ENCODE data around the gene COL12A1.
"Not testable (repeated sequence)": the region's sequence is repeated elsewhere in the genome, so short reads cannot be mapped to it uniquely, and the experiment has no call there.

COL12A1 gene

DNA sequence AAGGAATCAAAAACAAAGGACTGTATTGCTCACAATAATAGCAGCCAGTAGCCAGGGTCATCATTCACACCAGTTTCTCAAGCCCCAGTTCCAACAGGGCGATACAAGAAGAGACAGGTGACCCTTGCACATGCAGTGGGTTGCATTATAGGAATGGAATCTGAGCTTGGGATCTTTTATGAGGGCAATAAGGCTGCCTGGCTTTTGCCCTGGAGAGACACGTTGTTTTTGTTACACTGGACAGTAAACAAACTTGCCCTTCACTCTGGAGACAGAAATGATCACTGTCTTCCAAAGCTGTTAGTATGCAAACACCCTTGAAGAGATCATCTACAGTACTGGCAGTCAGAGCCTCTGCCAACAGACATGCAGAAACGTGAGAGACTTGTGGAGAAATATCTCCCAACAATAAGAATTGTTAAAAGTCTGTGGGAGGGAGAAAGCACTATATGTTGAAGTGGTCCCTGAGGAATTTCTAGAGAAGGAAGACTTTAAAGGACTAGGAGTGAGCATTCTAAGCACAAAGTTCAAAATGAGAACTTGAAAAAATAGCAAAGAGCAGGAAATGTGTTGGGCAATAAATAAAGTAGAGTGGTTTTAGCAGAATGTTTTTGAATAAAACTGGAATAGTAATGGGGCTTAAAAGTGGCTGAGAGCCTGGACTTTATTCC is 6.2 kb upstream of the COL12A1 start:
- DNase-seq = no peak

DNA sequence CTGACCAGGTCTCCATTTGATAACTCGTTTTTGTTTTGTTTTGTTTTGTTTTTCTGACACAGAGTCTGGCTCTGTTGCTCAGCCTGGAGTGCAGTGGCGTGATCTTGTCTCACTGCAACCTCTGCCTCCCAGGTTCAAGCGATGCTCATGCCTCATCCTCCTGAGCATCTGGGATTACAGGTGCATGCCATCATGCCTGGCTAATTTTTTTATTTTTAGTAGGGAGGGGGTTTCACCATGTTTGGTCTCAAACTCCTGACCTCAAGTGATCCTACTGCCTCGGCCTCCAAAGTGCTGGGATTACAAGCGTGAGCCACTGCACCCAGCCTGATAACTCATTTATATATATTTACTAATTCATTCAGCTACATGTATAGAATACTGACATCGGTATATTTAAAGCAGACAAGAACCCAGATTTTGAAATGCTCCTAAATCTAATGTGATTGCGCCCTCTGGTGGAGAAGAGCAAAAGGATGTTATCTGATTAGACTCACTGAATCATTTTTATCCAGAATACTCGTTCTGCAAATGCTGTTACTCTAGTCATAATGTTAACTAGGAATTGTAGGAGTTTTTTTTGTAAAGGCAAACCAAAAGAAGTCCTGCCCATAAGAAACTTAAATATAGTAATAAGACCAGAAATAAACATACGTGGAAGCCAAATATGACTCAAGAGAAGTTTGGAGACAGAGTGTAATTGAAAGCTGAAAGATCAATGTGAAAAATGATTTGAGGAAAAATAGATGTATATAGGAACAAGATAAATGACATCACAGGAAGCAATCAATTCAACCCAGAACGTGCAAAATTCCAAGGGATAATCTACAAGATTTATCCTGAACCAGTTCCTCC is 5.3 kb upstream of the COL12A1 start:
- DNase-seq = peak; percentile 25

DNA sequence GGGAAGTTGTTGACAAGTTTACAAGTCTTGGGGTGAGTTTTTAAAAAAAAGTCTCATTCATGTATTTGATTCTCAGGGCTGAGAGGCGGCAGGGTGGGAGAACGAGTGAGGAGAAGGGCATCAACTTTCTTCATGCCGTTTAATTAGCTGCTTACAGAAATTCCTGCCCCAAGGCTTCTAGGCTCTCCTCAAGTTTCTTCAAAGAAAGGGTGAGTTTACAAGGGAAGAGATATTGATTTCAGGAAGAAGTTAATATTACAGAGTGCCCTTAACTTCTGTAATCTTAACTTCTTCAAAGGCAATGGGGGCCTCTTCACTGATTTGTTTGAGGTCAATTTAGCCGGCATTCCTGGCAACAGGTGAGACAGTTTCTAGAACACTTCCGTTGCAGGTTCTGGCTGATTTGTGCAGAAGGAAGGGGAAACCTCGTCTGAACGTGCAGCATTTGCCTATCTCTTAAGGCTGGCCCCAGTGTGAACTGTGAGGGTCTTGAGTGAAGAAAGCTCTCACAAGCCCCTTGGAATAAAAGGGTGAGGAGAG is 3.4 kb upstream of the COL12A1 start:
- no peak for DNase-seq

DNA sequence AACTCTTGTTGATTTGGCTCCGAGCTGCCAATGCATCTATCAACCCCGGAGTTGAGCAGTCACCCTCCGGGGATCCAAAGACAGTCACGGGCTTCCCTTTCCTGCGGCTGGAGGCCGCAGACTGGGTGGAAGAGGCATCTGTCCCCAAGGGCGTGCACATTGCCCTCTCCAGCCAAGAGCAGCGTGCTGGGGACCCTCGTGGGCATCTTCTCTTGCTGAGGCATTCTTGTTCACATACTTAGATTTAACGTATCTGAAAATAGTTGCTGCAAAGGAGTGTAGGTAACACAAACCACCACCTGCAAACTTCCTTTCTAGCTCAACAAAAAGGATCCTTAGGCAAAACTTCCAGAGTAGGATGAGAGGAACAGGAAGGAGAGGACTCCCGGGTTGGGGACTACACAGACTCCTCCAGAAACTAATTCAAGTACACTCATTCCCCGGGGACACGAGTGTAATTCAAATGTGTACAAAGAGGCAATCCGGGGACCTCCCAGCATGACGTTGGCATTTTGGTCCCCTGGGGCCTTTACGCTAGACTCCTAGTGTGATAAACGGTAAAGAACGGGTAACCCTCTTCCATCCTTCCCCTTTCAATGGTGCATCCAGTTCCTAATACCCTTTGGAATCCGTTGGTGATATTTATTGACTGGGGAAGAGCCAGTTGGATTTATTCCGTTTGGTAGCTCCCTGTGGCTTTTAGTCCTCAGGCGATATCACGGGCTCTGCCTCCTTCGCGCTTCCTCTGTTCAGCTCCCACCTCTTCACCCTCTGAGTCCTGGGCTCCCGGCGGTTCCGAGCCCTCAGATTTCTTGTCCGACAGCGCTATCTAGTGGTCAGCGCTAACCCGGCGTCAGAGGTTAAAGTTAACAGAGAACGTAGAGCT is 2.7 kb upstream of the COL12A1 start:
- DNase-seq = peak; percentile 69

DNA sequence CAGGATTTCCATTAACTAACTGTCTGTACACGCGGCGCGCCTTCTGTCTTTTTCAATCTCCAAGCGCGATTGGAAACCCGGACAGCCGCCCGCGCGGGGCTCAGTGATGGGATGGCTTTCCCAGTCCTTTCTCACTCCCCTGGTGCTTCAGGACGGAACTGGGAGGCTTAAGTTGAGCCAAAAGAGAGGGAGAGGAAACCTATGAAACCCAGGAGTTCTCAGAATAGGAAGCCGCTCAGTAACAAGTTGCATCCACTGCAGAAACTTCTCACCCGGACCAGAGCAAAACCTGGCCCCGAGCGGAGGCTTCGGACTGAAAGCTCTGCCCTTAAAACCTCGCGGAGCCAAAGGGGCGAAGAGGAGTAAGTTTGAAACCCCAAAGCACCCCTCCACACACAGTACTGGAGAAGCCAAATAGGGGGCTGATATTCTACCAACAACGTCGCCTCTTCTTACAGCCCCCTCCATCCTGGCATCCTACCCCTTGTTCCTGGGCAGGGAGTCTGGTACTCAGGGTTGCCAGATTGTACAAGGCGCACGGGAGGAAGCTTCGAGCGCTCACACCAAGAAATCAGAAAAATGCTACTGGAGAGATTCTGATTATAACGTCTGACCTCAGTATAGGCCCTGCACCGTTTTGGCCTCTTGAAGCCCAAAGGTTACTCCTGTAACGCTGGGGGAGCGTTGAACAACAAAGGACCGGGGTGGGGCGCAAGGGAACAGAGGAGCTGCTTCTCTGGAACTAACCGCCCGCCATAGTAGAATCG is 906 bp upstream of the COL12A1 start:
- DNase-seq = no peak

DNA sequence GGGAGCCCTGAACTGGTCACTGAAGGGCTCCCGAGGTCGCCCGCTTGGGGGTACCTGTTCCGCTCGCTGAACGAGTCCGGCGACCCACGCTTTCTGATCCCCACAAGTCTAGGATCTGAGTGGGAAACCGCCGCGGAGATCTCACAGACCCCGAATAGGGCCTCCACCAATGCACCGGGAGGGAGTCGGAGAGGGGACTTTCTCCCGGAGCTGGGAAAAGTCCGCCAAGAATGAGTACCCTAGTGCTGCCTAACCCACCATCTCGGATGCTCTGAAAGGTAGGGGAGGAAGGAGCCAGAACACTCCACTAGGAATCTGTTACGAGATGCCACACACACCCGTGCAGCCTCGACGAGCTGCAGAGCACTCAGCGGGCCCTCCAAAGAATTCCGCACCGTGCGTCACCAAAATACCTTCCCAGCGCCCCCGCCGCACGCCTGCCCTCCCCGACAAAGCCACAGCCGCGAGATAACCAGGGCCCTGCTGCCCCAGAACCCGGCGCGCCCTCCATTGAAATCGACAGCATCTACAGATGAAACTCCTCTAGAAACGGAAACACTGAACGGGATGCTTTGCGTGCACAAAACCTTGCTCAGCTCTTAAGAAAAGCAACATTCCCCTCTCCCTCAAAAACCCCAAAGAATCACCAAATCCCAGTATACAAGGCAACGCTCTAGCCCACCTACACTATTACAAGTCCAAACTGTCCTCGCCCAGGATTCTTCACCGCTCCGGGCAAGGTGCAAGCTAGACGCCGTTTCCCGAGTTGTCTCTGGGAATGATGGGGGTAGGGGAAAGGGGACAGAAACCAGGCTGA is 686 bp downstream of the COL12A1 start:
- DNase-seq = no peak

DNA sequence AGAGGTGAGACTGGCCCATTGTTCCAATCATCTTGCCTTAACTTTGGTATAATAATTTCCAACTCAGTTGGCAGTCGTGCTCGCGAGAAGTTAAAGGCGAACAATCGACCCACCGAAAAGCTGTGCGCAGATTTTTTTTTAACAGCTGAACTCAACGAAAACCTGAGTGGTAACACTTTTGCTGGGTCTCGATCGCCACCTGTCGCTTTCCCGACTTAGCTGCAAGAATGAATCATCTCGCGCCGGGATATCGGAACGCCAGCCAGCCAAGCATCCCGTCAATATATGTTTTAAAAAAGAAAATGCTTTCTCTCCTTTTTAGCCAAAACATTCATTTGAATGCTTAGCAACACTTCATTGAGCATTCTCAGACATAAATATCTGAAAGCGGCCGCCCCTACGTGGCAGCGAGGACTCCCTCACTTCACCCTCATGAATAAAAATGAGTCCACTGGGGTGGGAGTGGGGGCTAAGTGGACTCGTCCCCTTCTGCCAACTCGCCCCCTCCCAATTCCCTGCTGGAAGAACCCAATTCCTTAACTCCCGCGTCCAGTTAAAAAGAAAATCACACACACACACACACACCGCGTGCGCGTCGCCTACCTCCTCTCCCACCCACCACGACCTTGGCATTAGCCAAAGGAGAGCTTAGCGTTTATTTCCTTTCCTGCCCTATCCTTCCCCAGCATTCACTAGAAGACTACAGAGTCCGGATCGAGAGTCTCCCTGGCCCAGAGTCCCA is 1.5 kb downstream of the COL12A1 start:
- DNase-seq = no peak

DNA sequence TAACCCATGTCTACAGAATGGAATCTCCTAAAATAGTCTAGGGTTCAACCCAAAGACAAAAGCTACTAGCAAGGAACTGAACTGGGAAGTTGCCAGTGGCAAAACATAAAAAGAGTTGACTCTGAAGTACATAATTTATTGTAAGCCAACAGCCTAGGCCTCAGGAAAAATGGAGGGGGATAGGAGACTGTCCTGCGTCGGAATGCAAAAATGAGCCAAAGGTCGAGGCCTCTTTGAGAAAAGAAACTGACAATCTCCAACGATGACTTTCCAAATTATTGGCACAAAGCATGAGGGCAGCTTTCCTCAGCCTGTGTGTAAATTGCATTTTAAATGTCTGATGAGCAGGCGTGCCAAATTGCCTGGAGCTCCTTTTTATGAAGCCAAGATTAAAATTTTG is 2.1 kb downstream of the COL12A1 start:
- no peak for DNase-seq

DNA sequence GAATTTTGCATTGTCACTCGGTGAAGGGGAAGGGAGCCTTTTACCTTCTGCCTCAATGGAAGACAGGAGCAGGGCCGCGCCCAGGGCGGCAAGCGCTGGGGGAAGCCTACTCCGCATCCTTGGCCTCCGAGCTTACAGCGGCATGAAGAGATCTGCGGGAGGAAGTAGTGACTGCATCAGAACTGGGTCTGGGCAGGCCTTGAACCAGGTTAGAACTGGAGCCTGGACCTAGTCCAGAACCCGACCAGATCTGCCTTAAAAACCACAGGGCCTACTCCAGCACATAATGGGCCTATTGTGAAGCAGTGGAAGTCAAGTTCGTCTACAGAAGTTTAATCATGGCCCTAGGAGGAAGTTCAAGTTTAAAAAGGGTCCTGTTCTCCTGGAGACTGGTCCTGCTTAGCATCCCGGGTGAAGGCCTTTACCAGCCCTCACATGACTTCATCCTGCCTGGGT is 3.1 kb downstream of the COL12A1 start:
- no peak for DNase-seq

DNA sequence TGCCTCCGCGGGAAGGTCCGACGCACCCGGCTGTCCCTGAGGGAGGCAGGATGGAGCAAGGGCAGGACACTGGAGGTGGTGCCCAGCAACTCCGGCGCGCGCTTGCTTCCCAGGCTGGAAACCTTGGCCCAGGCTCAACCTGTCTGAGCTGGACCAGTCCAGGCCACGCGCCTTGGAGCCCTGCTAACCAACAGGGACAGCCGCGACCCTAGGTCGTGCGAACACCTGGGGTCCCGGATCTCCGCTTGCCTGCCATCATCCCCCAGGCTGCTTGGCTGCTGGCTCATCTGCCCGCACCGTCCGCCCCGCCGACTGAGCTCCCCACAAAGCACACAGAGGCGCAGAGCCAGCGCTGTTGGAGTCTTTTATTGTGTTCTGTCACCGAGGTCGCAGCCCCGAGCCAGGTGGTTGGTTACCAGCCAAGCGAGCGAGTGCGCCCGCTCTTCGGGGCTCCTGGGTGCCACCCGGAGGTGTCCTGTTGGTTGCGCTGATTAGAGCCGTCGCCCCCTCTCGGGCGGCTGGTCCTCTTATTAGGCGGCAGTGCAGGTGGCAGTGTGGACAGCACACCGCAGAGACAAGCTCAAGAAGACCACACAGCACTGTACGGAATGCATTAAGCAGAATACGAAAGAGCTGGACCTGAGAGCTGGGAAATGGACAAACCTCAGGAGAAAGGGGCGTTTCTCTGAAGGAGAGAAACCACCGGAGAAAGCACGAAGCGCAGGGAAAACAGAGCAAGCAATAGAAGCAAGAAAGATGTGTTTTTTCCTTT is 3.8 kb downstream of the COL12A1 start:
- no peak for DNase-seq

DNA sequence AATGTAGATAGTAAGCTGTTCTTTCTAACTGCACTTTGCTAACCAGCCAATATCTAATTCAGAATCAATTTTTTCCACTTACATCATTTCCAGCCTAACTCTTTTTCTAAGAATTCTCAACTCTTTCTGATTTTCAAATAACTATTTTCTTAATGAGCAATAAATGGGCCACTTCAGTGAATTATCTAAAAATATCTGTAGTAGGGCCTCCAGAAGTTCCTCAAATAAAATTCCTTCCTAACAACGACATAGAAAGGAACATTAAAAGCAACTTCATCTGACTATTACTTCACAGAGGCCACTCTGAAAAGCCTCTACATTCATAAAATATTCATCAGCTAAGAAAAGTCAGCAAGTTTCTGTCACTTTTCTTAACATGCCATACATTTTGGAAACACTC is 4.8 kb downstream of the COL12A1 start:
- no peak for DNase-seq

DNA sequence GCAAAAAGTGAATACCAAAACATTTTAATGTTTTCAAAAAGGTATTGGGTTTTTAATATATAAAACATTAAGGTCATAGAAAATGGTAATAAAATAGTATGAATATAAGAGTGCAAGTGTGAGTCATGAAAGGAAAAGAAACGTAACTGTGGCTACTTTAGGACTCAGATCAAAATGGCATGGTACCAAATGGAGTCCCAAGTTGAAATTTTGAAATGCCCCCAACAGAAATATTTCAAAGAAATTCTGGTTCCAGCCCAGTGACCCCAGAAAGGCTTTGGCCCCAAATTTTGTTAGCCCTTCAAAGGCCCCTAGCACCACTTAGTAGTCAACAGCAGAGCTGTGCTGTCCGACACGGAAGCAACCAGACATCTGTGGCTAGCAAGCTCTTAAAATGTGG is 6.0 kb downstream of the COL12A1 start:
- DNase-seq = no peak

DNA sequence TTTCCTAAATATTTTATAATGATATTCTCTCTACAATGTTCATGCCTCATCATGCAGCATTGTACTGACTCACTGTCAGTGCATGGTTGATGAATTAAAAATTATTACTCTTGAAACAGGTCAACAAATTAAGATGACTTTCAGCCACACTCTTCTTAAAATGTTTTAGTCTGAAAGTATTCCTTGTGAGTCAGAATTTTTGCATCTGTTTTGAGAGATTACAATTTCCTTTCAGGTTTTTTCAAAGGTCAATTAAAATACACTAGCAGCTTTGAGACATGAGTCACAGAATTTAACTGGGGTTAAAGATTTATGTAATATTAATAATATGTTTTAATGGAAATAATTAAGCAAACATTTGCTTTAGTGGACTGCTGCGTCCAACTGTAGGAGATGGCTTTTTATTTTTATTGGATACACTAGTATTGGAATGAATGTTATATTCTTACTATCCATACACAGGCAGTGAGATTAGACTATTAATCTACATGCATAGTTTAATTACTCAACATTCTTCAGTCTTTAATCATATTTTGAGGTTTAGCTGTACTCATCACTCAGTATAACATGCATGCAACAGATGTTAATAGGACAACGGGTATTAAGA is 9.7 kb downstream of the COL12A1 start:
- DNase-seq = no peak

DNA sequence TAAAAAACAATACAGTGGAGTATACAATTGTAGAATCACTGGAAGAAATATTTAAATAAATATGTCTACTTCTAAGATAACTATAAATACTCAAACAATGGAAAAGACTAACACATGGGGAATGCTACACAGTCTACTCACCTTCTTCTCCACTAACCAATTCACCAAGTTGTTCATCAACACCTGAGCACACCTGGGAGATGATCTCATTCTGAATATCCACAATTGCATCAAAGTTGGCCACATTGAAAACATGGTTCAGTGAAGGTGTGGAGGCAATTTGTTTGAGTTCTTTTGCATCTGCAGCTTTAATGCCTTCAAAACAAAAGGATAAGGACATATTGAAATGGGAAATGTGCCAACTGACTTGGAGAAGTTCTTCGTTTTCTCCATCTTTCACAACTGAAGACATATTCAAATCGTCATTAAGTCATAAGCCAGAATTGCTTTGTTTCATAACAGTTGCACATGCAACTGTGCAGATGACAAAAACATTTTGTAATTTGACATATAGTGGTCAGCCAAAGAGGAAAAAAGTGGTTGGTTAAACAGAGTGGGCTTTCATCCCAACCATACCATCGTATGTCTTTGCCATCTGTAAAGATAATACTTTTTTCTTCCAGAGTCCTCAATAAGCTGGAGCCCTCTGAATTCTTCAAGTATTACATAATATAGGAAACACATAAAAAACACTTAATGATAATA is 17.5 kb downstream of the COL12A1 start:
- no peak for DNase-seq

DNA sequence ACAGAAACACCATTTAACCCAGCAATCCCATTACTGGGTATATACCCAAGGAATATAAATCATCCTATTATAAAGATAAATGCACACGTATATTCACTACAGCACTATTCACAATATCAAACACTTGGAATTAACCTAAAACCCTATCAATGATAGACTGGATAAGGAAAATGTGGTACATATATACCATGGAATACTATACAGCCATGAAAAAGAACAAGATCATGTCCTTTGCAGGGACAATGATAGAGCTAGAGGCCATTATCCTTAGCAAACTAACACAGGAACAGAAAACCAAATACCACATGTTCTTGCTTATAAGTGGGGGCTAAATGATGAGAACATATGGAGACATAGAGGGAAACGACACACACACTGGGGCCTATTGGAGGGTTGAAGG is 19.3 kb downstream of the COL12A1 start:
- not testable (repeated sequence) for DNase-seq

DNA sequence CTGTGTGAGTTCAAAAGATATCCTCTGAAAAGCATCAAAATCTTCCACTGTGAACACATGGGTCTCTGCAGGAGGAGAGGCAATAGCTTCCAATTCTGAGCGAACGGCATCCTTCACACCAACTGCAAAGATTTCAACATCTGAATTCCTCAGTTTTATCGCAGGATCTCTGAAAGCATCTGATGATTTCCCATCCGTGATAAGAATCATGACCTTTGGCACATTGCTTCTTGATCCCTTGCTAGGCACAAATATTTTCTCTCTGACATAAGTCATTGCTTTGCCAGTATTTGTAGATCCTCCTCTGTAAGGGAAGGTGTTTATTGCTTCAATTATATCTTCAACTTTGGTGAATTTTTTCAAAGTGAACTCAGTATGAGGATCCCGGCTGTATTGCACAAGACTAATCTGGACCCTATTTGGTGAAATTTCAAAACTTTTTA is 22.7 kb downstream of the COL12A1 start:
- no peak for DNase-seq

DNA sequence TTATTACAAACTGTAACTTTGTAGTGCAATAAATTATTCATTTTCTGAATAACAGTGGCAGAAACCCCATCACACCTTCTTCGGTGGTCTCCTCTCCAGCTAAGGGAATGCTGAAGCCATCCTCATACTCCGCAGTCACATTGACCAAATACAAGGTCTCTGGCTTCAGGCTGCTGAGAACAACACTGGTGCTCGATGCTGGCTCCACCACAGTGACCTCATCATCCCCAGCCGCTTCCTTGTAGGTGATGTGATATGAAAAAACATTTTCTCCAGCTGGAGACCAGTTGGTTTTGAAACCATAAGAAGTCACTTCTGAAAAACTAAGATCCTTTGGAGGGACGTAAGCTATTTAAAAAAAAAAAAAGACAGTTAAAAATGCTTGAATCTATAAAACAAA is 25.0 kb downstream of the COL12A1 start:
- no peak for DNase-seq

DNA sequence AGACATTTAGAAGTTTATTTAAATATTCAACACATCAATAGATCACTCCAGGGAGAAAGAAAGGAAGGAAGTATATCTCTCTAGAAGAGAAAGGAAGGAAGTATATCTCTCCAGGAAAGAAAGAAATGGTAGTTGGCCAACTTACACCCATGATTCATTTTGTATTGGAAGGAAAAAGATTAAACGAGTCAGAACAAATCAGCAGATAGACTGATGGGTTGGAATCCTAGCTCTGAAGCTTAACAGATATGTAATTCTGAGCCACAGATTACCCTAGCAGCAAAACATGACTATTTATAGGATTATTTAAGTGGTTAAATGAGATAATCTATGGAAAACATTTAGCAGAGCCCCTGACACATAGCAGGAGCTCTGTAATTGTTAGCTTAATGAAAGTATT is 27.1 kb downstream of the COL12A1 start:
- DNase-seq = no peak

Measured in effector CD8-positive, alpha-beta T cell (primary cell).